NCI-H2171 (cell line): ENCODE data around the gene CMTM1.
"Not testable (repeated sequence)": the region's sequence is repeated elsewhere in the genome, so short reads cannot be mapped to it uniquely, and the experiment has no call there.

ENCODE experiments used
- DNase-seq: peaks from one replicate; lab custom pipeline; 2025; lab: John Stamatoyannopoulos, UW

CMTM1 gene

DNA sequence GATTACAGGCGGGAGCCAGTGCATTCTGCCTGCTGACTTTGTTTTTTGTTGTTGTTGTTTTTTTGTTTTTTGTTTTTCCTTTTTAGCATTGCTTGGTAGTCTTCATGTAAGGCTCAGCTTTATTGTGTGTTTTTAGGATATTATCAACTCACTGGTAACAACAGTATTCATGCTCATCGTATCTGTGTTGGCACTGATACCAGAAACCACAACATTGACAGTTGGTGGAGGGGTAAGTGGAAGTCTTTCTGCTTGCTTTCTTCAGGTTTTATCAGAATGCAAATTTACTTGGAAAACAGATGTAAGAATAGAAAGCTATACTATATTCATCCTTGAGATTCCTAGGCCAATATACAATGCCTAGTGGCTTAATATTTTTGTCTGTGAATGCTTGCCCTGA lies 3.3 kb upstream of the CMTM1 start:
- DNase-seq = no peak

- DNase-seq = no peak
Measured at GRCh38 chr16:66563574-66564334, 2.5 kb upstream of the CMTM1 start.

GRCh38 chr16:66567270-66567669 lies 1.0 kb downstream of the CMTM1 start:
- DNase-seq = not testable (repeated sequence)

DNA sequence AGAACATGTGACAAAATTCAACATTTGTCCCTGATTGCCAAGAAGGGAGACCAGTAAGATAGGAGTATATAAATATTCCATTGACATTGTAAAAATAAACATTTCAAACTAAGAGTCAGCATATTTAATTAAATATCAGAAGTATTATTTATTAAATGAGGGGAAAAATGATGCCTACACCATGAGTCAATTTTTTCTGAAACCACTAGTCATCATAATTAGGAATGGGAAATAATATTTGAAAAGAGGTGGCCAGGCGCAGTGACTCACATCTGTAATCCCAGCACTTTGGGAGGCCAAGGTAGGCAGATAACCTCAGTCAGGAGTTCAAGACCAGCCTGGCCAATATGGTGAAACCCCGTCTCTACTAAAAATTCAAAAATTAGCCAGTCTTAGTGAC lies 2.1 kb downstream of the CMTM1 start:
- DNase-seq = no peak

- DNase-seq = no peak
Measured at GRCh38 chr16:66569131-66569530, 2.9 kb downstream of the CMTM1 start.

- DNase-seq = no peak
Measured at GRCh38 chr16:66569827-66570405, 3.7 kb downstream of the CMTM1 start.

GRCh38 chr16:66572356-66572755 lies 6.1 kb downstream of the CMTM1 start:
- DNase-seq = no peak

- no peak for DNase-seq
Measured at GRCh38 chr16:66574081-66574480, 7.8 kb downstream of the CMTM1 start.

GRCh38 chr16:66574531-66574930 lies 8.3 kb downstream of the CMTM1 start:
- no peak for DNase-seq

DNA sequence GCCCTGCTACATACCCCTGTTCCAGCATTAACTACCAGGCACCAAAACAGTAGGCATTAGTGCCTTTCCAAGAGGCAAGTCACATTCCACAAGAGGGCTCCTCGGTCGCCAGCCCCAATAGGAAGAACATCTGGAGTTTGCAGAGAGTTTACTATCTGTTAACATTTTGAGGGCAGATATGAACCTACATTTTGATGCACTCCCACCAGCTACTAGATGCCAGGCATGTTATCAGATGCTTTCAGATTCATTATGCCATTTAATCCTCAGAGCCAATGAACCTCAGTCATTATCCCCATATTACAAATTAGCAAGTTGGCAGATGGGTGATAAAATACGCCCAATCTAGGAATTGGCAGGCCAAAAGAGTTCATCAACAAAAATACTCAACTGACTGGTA lies 8.8 kb downstream of the CMTM1 start:
- no peak for DNase-seq

DNA sequence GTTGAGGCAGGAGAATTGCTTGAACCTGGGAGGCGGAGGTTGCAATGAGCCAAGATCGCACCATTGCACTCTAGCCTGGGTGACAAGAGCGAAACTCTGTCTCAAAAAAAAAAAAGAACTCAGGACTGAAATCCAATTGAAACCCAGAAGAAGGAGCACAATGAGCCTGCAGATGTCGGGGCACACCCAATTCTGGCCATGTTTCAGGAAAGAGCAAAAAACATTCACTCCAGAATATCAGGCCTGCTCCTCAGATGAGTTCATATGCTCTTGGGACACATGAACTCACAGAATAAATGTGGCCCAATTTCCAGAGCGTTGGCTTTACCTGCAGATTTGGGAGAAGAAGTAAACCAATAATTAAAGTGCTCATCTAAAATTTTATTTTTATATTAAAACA lies 10.1 kb downstream of the CMTM1 start:
- DNase-seq = no peak

- DNase-seq = no peak
Measured at GRCh38 chr16:66578651-66579531, 12.7 kb downstream of the CMTM1 start, which contains the start of gene CMTM2. TSS of gene CMTM2 (plus strand) at chr16:66579463. CDS start at chr16:66579608, 145 bp downstream.

GRCh38 chr16:66580605-66581209 lies 14.5 kb downstream of the CMTM1 start:
- DNase-seq = no peak

- no peak for DNase-seq
Measured at GRCh38 chr16:66581246-66581952, 15.2 kb downstream of the CMTM1 start.

- no peak for DNase-seq
Measured at GRCh38 chr16:66585481-66586239, 19.4 kb downstream of the CMTM1 start.

GRCh38 chr16:66587881-66588600 lies 21.8 kb downstream of the CMTM1 start:
- DNase-seq = no peak

- DNase-seq = no peak
Measured at GRCh38 chr16:66588981-66589713, 22.9 kb downstream of the CMTM1 start.

DNA sequence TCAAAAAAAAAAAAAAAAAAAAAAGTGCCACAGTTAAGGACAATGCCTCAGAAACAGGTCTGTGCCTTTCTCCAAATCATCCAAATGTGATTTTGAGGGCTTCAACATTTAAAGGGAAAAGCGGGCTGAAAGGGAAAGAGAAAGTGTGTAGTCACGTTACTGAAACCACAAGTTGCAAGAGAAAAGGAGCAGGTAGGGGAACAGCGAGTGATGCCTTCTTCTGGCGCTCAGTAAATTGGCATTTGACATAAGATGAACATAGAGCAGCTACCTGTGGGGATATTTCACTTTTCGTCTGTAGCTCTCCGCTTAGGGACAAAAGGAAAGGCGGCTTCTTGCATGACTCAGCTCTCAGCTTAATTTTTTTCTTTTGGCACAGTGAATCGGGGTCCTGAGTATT lies 24.1 kb downstream of the CMTM1 start:
- no peak for DNase-seq

DNA sequence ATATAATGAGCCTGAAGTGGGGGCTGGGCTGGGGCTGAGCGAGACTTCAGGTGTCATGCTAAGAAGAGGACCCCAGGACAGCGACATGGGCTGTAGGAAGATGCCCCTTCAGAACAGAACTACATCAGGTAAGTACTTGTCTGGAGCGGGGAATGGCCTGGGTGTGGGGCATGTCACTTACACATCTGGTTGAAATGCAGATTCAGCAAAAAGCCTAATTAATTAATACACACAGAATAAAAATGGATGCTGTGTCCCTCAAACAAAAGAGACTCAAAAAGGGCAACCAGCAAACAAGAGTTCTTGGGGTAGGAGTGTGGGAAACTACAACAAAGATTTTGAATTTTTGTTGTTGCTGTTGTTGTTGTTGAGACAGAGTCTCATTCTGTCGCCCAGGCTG lies 24.8 kb downstream of the CMTM1 start:
- no peak for DNase-seq

GRCh38 chr16:66592241-66592640 lies 26.0 kb downstream of the CMTM1 start:
- DNase-seq = no peak
